ENCODE data around the gene AGMO. TPM values are rescaled to one million over a fixed set of nuclear protein-coding genes. Genes with fewer than 3 reads are reported as not detected.

The AGMO gene
- total and polyA plus RNA-seq, 2 experiments from 2014 or later, result 6.5 to 7.3 TPM

- Histone ChIP-seq H3K4me1 (ENCODE audit: insufficient read depth) (no peaks in the 10 kb centered on the region), H3K79me2 (no peaks in the 10 kb centered on the region), H3K4me3 (no peak overlapping the region), H2AFZ (no peak overlapping the region), H3K27me3 (no peaks in the 10 kb centered on the region), H3K9me2 (replicated peaks; ENCODE audit: insufficient read depth) (no peaks in the 10 kb centered on the region), H3K9me3 (ENCODE audit: low read depth) (no peaks in the 10 kb centered on the region), H3K27ac (no peak overlapping the region), H4K20me1 (ENCODE audit: insufficient read depth, poor library complexity, severe bottlenecking) (no peaks in the 10 kb centered on the region), H3K36me3 (replicated peaks; ENCODE audit: insufficient read depth, low read depth) (no peaks in the 10 kb centered on the region), H3K4me2 (no peak overlapping the region)
- no peak for DNase-seq (ENCODE audit: low spot score)
- TF ChIP-seq CTCF (IDR thresholded peaks at IDR 0.05; ENCODE audit: poor library complexity) (no peak), EZH2phosphoT487 (IDR thresholded peaks at IDR 0.05; ENCODE audit: low read depth, severe bottlenecking, unreplicated experiment) (no peak), EZH2 (IDR thresholded peaks at IDR 0.05; ENCODE audit: borderline replicate concordance) (no peak)
Observed at GRCh38 chr7:15505761-15506160, 56.1 kb downstream of the AGMO start.

DNA sequence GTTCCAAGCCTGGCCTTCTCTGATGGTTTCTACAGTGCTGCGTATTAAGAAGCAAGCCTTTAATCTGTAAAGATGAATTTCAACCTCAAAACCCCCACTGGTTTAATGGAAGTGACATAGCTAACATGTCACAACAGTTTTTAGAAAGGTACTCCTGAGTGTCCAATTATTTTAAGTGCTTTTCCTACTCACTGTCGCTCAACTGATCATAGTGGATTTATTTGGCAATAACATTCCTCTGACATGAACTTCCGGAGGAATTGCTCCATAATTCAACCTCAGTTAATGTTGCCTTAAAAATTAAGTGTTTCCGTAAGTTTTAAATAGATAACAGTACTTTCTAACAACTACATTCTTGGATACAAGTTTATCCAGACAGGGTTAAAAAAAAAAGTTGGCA, 57.5 kb downstream of the AGMO start:
- no peak for DNase-seq (ENCODE audit: low spot score)
- no peaks in the 10 kb centered on the region for H3K9me3 ChIP-seq (ENCODE audit: low read depth)
- no peaks in the 10 kb centered on the region for H3K9me2 ChIP-seq (replicated peaks; ENCODE audit: insufficient read depth)
- no peak overlapping the region for H3K4me2 ChIP-seq
- 78% methylated on average over 4 of the region's 4 CpGs for WGBS (ENCODE audit: low lambda C conversion rate, missing lambda C conversion rate)
- no peak overlapping the region for H3K4me3 ChIP-seq
- no peak overlapping the region for H2AFZ ChIP-seq
- H3K27ac ChIP-seq, result no peak overlapping the region
- no peaks in the 10 kb centered on the region for H3K27me3 ChIP-seq
- no peak for TF ChIP-seq EZH2 (IDR thresholded peaks at IDR 0.05; ENCODE audit: borderline replicate concordance)
- no peak for TF ChIP-seq CTCF (IDR thresholded peaks at IDR 0.05; ENCODE audit: poor library complexity)
- no peak for TF ChIP-seq EZH2phosphoT487 (IDR thresholded peaks at IDR 0.05; ENCODE audit: low read depth, severe bottlenecking, unreplicated experiment)
- no peaks in the 10 kb centered on the region for H3K4me1 ChIP-seq (ENCODE audit: insufficient read depth)
- H3K79me2 ChIP-seq, result no peaks in the 10 kb centered on the region
- H4K20me1 ChIP-seq (ENCODE audit: insufficient read depth, poor library complexity, severe bottlenecking), result no peaks in the 10 kb centered on the region
- H3K36me3 ChIP-seq (replicated peaks; ENCODE audit: insufficient read depth, low read depth), result no peaks in the 10 kb centered on the region

DNA sequence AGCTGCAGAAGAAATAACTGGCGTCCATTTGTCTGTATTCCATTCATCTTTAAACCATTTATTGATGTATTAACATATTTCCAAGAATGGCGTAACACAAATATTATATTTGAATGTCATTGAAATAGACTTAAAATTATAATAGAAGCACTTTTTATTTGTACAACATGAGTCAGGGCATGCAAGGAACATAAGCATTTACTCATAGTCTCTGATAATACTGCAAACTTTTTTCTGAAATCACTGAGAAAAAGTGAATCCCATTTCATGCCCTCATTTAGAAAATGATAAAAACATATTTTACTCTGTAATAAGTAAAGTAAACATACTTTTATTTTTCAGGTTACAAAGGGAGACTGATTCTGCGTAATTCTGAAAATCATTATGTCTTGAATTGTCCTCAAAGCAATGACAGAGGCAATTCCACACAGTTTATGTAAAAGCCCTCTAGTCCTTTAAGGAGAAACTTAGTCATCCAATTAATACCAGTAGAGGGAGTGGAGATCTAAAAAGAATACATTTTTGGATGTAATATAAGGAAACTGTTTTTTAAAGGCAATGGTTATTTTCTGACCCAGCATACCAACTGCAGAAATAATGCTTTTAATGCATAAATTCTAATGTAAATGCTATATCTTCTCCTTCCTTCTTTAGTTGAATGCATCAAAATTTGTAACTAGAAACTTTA, 58.1 kb downstream of the AGMO start:
- Histone ChIP-seq H3K36me3 (replicated peaks; ENCODE audit: insufficient read depth, low read depth) (no peaks in the 10 kb centered on the region), H3K4me2 (no peak overlapping the region), H3K27ac (no peak overlapping the region), H2AFZ (no peak overlapping the region), H3K4me3 (no peak overlapping the region), H3K4me1 (ENCODE audit: insufficient read depth) (no peaks in the 10 kb centered on the region), H4K20me1 (ENCODE audit: insufficient read depth, poor library complexity, severe bottlenecking) (no peaks in the 10 kb centered on the region), H3K9me3 (ENCODE audit: low read depth) (no peaks in the 10 kb centered on the region), H3K9me2 (replicated peaks; ENCODE audit: insufficient read depth) (no peaks in the 10 kb centered on the region), H3K79me2 (no peaks in the 10 kb centered on the region), H3K27me3 (no peaks in the 10 kb centered on the region)
- WGBS (ENCODE audit: low lambda C conversion rate, missing lambda C conversion rate), result 94% methylated on average over 3 of the region's 3 CpGs
- DNase-seq (ENCODE audit: low spot score), result no peak
- TF ChIP-seq EZH2 (IDR thresholded peaks at IDR 0.05; ENCODE audit: borderline replicate concordance) (no peak), CTCF (IDR thresholded peaks at IDR 0.05; ENCODE audit: poor library complexity) (peak; percentile 15)

DNA sequence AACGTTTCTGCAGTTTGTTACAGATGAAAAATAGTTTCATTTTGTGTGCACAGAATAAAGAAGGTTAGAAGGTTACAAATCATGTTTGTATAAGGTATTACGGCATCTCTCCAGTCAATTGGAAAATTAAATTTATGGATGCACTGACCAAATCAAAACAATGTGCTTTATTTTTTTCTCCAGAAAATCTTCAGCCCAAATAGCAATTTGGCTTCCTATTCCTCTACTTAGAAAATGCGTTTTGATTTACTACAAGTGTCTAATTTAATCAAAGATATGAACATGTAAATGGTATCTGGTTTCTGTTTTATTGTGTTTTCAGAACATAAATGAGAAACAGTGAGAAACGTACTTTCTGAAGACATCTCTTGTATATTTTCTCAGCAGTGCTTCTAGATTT, 63.4 kb downstream of the AGMO start:
- H3K4me3 ChIP-seq, result no peak overlapping the region
- H3K4me2 ChIP-seq, result no peak overlapping the region
- no peak overlapping the region for H2AFZ ChIP-seq
- no peaks in the 10 kb centered on the region for H3K79me2 ChIP-seq
- no peaks in the 10 kb centered on the region for H3K9me3 ChIP-seq (ENCODE audit: low read depth)
- H4K20me1 ChIP-seq (ENCODE audit: insufficient read depth, poor library complexity, severe bottlenecking), result no peaks in the 10 kb centered on the region
- H3K4me1 ChIP-seq (ENCODE audit: insufficient read depth), result no peaks in the 10 kb centered on the region
- DNase-seq (ENCODE audit: low spot score), result no peak
- 60% methylated on average over 4 of the region's 4 CpGs for WGBS (ENCODE audit: low lambda C conversion rate, missing lambda C conversion rate)
- no peaks in the 10 kb centered on the region for H3K9me2 ChIP-seq (replicated peaks; ENCODE audit: insufficient read depth)
- H3K27me3 ChIP-seq, result no peaks in the 10 kb centered on the region
- no peaks in the 10 kb centered on the region for H3K36me3 ChIP-seq (replicated peaks; ENCODE audit: insufficient read depth, low read depth)
- no peak overlapping the region for H3K27ac ChIP-seq
- TF ChIP-seq EZH2 (IDR thresholded peaks at IDR 0.05; ENCODE audit: borderline replicate concordance) (no peak), CTCF (IDR thresholded peaks at IDR 0.05; ENCODE audit: poor library complexity) (no peak), EZH2phosphoT487 (IDR thresholded peaks at IDR 0.05; ENCODE audit: low read depth, severe bottlenecking, unreplicated experiment) (no peak)

Measured in hepatocyte (in vitro differentiated cells).